Stimulated activated naive CD8-positive, alpha-beta T cell treated with anti-CD3 and anti-CD28 coated beads, Interleukin-15, Interleukin-2, amounts not matched to agents 100 ng/mL and 50 ng/mL, for 24 hours (primary cell): Measurements from ENCODE around the gene FHDC1.

Experiments
- H3K27ac Mint-ChIP-seq: one replicate; pipeline ENCODE4 v1.8.0; 2021; ENCODE audit warnings: mild to moderate bottlenecking, mixed read lengths
- H3K27me3 Mint-ChIP-seq: one replicate; pipeline ENCODE4 v1.8.0; 2021; ENCODE audit warnings: mixed read lengths
- H3K36me3 Mint-ChIP-seq: one replicate; pipeline ENCODE4 v1.8.0; 2021; ENCODE audit warnings: low read depth, mixed read lengths
- H3K4me1 Mint-ChIP-seq: one replicate; pipeline ENCODE4 v1.8.0; 2021; ENCODE audit warnings: low read depth, mixed read lengths
- H3K4me3 Mint-ChIP-seq: one replicate; pipeline ENCODE4 v1.8.0; 2021; ENCODE audit warnings: mild to moderate bottlenecking, mixed read lengths
- H3K9me3 Mint-ChIP-seq: one replicate; pipeline ENCODE4 v1.8.0; 2021; ENCODE audit warnings: mixed read lengths

The FHDC1 gene

GRCh38 chr4:152996111-152996571, 60.0 kb downstream of the FHDC1 start:
- Mint-ChIP-seq H3K4me1 (no peaks in the 10 kb centered on the region), H3K9me3 (no peaks in the 10 kb centered on the region), H3K36me3 (no peaks in the 10 kb centered on the region), H3K27ac (no peak overlapping the region), H3K4me3 (no peak overlapping the region), H3K27me3 (peaks cover 5% of the 10 kb centered on the region)

- no peak overlapping the region for H3K4me3 Mint-ChIP-seq
- H3K9me3 Mint-ChIP-seq: no peaks in the 10 kb centered on the region
- H3K36me3 Mint-ChIP-seq: no peaks in the 10 kb centered on the region
- H3K4me1 Mint-ChIP-seq: no peaks in the 10 kb centered on the region
- peaks cover 6% of the 10 kb centered on the region for H3K27me3 Mint-ChIP-seq
- no peak overlapping the region for H3K27ac Mint-ChIP-seq
Observed at GRCh38 chr4:152996672-152997071, 60.5 kb downstream of the FHDC1 start.

GRCh38 chr4:152997288-152997687, 61.2 kb downstream of the FHDC1 start:
- peaks cover 10% of the 10 kb centered on the region for H3K27me3 Mint-ChIP-seq
- H3K4me3 Mint-ChIP-seq: no peak overlapping the region
- H3K9me3 Mint-ChIP-seq: no peaks in the 10 kb centered on the region
- H3K4me1 Mint-ChIP-seq: no peaks in the 10 kb centered on the region
- no peak overlapping the region for H3K27ac Mint-ChIP-seq
- no peaks in the 10 kb centered on the region for H3K36me3 Mint-ChIP-seq

- H3K27ac Mint-ChIP-seq: no peak overlapping the region
- no peaks in the 10 kb centered on the region for H3K4me1 Mint-ChIP-seq
- H3K36me3 Mint-ChIP-seq: no peaks in the 10 kb centered on the region
- H3K4me3 Mint-ChIP-seq: no peak overlapping the region
- no peaks in the 10 kb centered on the region for H3K9me3 Mint-ChIP-seq
- H3K27me3 Mint-ChIP-seq: peaks cover 10% of the 10 kb centered on the region
Observed at GRCh38 chr4:152997771-152998487, 61.8 kb downstream of the FHDC1 start.

- no peaks in the 10 kb centered on the region for H3K36me3 Mint-ChIP-seq
- no peak overlapping the region for H3K27ac Mint-ChIP-seq
- H3K4me3 Mint-ChIP-seq: no peak overlapping the region
- no peaks in the 10 kb centered on the region for H3K9me3 Mint-ChIP-seq
- H3K4me1 Mint-ChIP-seq: no peaks in the 10 kb centered on the region
- peaks cover 10% of the 10 kb centered on the region for H3K27me3 Mint-ChIP-seq
Observed at GRCh38 chr4:152998861-152999260, 62.7 kb downstream of the FHDC1 start.

GRCh38 chr4:152999346-153000075, 63.4 kb downstream of the FHDC1 start:
- no peaks in the 10 kb centered on the region for H3K36me3 Mint-ChIP-seq
- no peak overlapping the region for H3K27ac Mint-ChIP-seq
- no peak overlapping the region for H3K4me3 Mint-ChIP-seq
- no peaks in the 10 kb centered on the region for H3K9me3 Mint-ChIP-seq
- H3K4me1 Mint-ChIP-seq: no peaks in the 10 kb centered on the region
- H3K27me3 Mint-ChIP-seq: peaks cover 10% of the 10 kb centered on the region

- H3K4me1 Mint-ChIP-seq: no peaks in the 10 kb centered on the region
- H3K27me3 Mint-ChIP-seq: peaks cover 10% of the 10 kb centered on the region
- H3K4me3 Mint-ChIP-seq: no peak overlapping the region
- H3K9me3 Mint-ChIP-seq: no peaks in the 10 kb centered on the region
- H3K27ac Mint-ChIP-seq: no peak overlapping the region
- H3K36me3 Mint-ChIP-seq: no peaks in the 10 kb centered on the region
Observed at GRCh38 chr4:153000076-153000420, 63.9 kb downstream of the FHDC1 start.

- H3K4me3 Mint-ChIP-seq: no peak overlapping the region
- no peaks in the 10 kb centered on the region for H3K9me3 Mint-ChIP-seq
Observed at GRCh38 chr4:153001626-153002025, 65.5 kb downstream of the FHDC1 start.

GRCh38 chr4:153002110-153002509, 66.0 kb downstream of the FHDC1 start:
- H3K4me3 Mint-ChIP-seq: no peak overlapping the region
- H3K4me1 Mint-ChIP-seq: no peaks in the 10 kb centered on the region
- H3K27me3 Mint-ChIP-seq: peaks cover 10% of the 10 kb centered on the region
- H3K9me3 Mint-ChIP-seq: no peaks in the 10 kb centered on the region
- no peaks in the 10 kb centered on the region for H3K36me3 Mint-ChIP-seq
- no peak overlapping the region for H3K27ac Mint-ChIP-seq

More at GRCh38 chr4:153001626-153002025, 65.5 kb downstream of the FHDC1 start:
- Mint-ChIP-seq H3K27me3 (peaks cover 10% of the 10 kb centered on the region), H3K36me3 (no peaks in the 10 kb centered on the region), H3K4me1 (no peaks in the 10 kb centered on the region), H3K27ac (no peak overlapping the region)

- H3K36me3 Mint-ChIP-seq: no peaks in the 10 kb centered on the region
- peaks cover 8% of the 10 kb centered on the region for H3K27me3 Mint-ChIP-seq
- H3K9me3 Mint-ChIP-seq: no peaks in the 10 kb centered on the region
- no peak overlapping the region for H3K4me3 Mint-ChIP-seq
- no peak overlapping the region for H3K27ac Mint-ChIP-seq
- H3K4me1 Mint-ChIP-seq: no peaks in the 10 kb centered on the region
Observed at GRCh38 chr4:153004081-153004850, 68.1 kb downstream of the FHDC1 start.

GRCh38 chr4:153005899-153006381, 69.8 kb downstream of the FHDC1 start:
- H3K9me3 Mint-ChIP-seq: no peaks in the 10 kb centered on the region
- H3K4me3 Mint-ChIP-seq: no peak overlapping the region
- no peak overlapping the region for H3K27ac Mint-ChIP-seq
- peaks cover 5% of the 10 kb centered on the region for H3K27me3 Mint-ChIP-seq
- no peaks in the 10 kb centered on the region for H3K4me1 Mint-ChIP-seq
- no peaks in the 10 kb centered on the region for H3K36me3 Mint-ChIP-seq

GRCh38 chr4:153008578-153009199, 72.6 kb downstream of the FHDC1 start:
- Mint-ChIP-seq H3K27me3 (no peaks in the 10 kb centered on the region), H3K27ac (no peak overlapping the region), H3K4me3 (no peak overlapping the region), H3K4me1 (no peaks in the 10 kb centered on the region), H3K9me3 (peaks cover 3% of the 10 kb centered on the region), H3K36me3 (no peaks in the 10 kb centered on the region)

- Mint-ChIP-seq H3K27me3 (no peaks in the 10 kb centered on the region), H3K36me3 (no peaks in the 10 kb centered on the region), H3K9me3 (peaks cover 3% of the 10 kb centered on the region), H3K27ac (no peak overlapping the region), H3K4me1 (no peaks in the 10 kb centered on the region), H3K4me3 (no peak overlapping the region)
Observed at GRCh38 chr4:153010146-153010545, 74.0 kb downstream of the FHDC1 start.

GRCh38 chr4:153013202-153013977, 77.3 kb downstream of the FHDC1 start:
- no peak overlapping the region for H3K27ac Mint-ChIP-seq
- H3K4me1 Mint-ChIP-seq: no peaks in the 10 kb centered on the region

More at GRCh38 chr4:153013202-153013977, 77.3 kb downstream of the FHDC1 start:
- Mint-ChIP-seq H3K36me3 (no peaks in the 10 kb centered on the region), H3K4me3 (no peak overlapping the region), H3K9me3 (peaks cover 6% of the 10 kb centered on the region), H3K27me3 (no peaks in the 10 kb centered on the region)
